HG03139 (cell line): ENCODE measurements around the gene LYZL4.

Experiments used
- ATAC-seq: cut with Tn5 transposase; IDR thresholded peaks from one replicate; pipeline ENCODE4 v1.9.1; 2021; ENCODE audit not compliant: unreplicated experiment

The LYZL4 gene

GRCh38 chr3:42428830-42429229 is 18.4 kb upstream of the LYZL4 start:
- ATAC-seq: no peak

GRCh38 chr3:42425736-42426407 is 15.5 kb upstream of the LYZL4 start:
- no peak for ATAC-seq

GRCh38 chr3:42424911-42425310 is 14.5 kb upstream of the LYZL4 start:
- no peak for ATAC-seq

GRCh38 chr3:42421818-42422796 is 11.7 kb upstream of the LYZL4 start:
- ATAC-seq: no peak

- no peak for ATAC-seq
Observed at GRCh38 chr3:42419563-42419962, 9.2 kb upstream of the LYZL4 start.

GRCh38 chr3:42412526-42413155 is 2.2 kb upstream of the LYZL4 start:
- no peak for ATAC-seq

- ATAC-seq: no peak
Observed at GRCh38 chr3:42411429-42411828, 1.0 kb upstream of the LYZL4 start.

- ATAC-seq: no peak
Observed at GRCh38 chr3:42408156-42408555, 2.3 kb downstream of the LYZL4 start.

GRCh38 chr3:42406727-42407450 is 3.5 kb downstream of the LYZL4 start:
- no peak for ATAC-seq

GRCh38 chr3:42405857-42406256 is 4.6 kb downstream of the LYZL4 start:
- no peak for ATAC-seq

GRCh38 chr3:42403737-42404136 is 6.7 kb downstream of the LYZL4 start:
- ATAC-seq: no peak

- no peak for ATAC-seq
Observed at GRCh38 chr3:42402394-42403096, 7.9 kb downstream of the LYZL4 start.

GRCh38 chr3:42398080-42398479 is 12.3 kb downstream of the LYZL4 start:
- no peak for ATAC-seq

GRCh38 chr3:42397644-42398043 is 12.8 kb downstream of the LYZL4 start:
- no peak for ATAC-seq

- ATAC-seq: no peak
Observed at GRCh38 chr3:42394579-42395288, 15.7 kb downstream of the LYZL4 start.

- no peak for ATAC-seq
Observed at GRCh38 chr3:42387802-42388651, 22.4 kb downstream of the LYZL4 start.

- no peak for ATAC-seq
Observed at GRCh38 chr3:42381551-42382082, 28.8 kb downstream of the LYZL4 start.

- no peak for ATAC-seq
Observed at GRCh38 chr3:42377681-42378080, 32.7 kb downstream of the LYZL4 start.
